Adrenal gland (tissue), 12 donors: ENCODE data around the gene HSP90B1. TPM values are rescaled to one million over a fixed set of nuclear protein-coding genes. Genes with fewer than 3 reads are reported as not detected.

Experiments used
- DNase-seq, 7 donors: peaks; one replicate each; pipeline ENCODE4 v3.0.0-alpha.2; 2019 to 2020
- H3K27ac ChIP-seq, 5 donors: fragments of 200-600 bp; sonication (generic) in 4 of 5; 1 replicate in 3 of 5; 2 replicates in 2 of 5; pipeline versions ENCODE4 v1.5.1 to v1.8.0; 2016 to 2020; ENCODE audit warnings: mild to moderate bottlenecking in 1 of 5
- H3K27me3 ChIP-seq: fragments of 200-600 bp; 2 replicates; pipeline ENCODE4 v1.8.0; 2021
- H3K36me3 ChIP-seq, 2 donors: fragments of 200-600 bp; replicated peaks in 1 of 2; 1 replicate in 1 of 2; 2 replicates in 1 of 2; pipeline versions ENCODE4 v1.5.1 to v1.8.0; 2018 to 2022
- H3K4me1 ChIP-seq, 2 donors: fragments of 200-600 bp; replicated peaks in 1 of 2; 1 replicate in 1 of 2; 2 replicates in 1 of 2; pipeline versions ENCODE4 v1.5.1 to v1.8.0; 2018 to 2021
- H3K4me3 ChIP-seq, 4 donors: fragments of 200-600 bp; sonication (generic) in 3 of 4; one replicate each; pipeline ENCODE4 v1.5.1; 2016 to 2018
- H3K9me3 ChIP-seq, 3 donors: fragments of 200-600 bp; sonication (generic) in 1 of 3; replicated peaks in 1 of 3; 1 replicate in 2 of 3; 2 replicates in 1 of 3; pipeline versions ENCODE4 v1.5.1 to v1.8.0; 2016 to 2021
- CTCF ChIP-seq, 6 experiments: fragments of 450-650 bp in 4 of 6; fragments of 200-600 bp in 2 of 6; sonication (generic) in 1 of 6; IDR thresholded peaks; 1 replicate in 5 of 6; 2 replicates in 1 of 6; pipeline versions ENCODE4 v1.5.1 to v1.8.0; 2016 to 2021; ENCODE audit warnings: antibody characterized with exemption in 6 of 6, mild to moderate bottlenecking in 2 of 6, moderate library complexity in 1 of 6
- POLR2A ChIP-seq, 2 donors: fragments of 450-650 bp; IDR thresholded peaks; one replicate each; pipeline ENCODE4 v1.6.1; 2017; ENCODE audit warnings: antibody characterized with exemption in 2 of 2, mild to moderate bottlenecking in 2 of 2, moderate library complexity in 1 of 2
- WGBS, 4 donors: extraction: QIAGEN DNeasy Blood & Tissue Kit in 2 of 4; methylation state at CpG; one replicate each; pipeline versions ENCODE4 v1.1.5 to v1.1.7; 2013 to 2017; 5-methylcytosine and 5-hydroxymethylcytosine counted together
- intact Hi-C, 2 donors: fragments of 100-400 bp; cut with DNase I; formaldehyde crosslinking; loops; one replicate each; pipeline versions ENCODE4 v1.14.1 to v1.15.0; 2022 to 2023
- polyA plus RNA-seq, 3 donors: library from polyadenylated mRNA; stranded (reverse); fragments of 200-250 nt in 2 of 3; fragments of 350-450 nt in 1 of 3; fragmentation: Illumina TruSeq in 1 of 3; extraction: RNeasy Lipid Tissue Mini Kit (QIAGEN cat#74804) in 1 of 3; gene quantifications; one replicate each; pipeline ENCODE4 v1.2.3, GENCODE V29; 2013 to 2014
- total RNA-seq, 9 donors: library from RNA; depleted of rRNA in 4 of 9; stranded (reverse); fragments of >200 nt in 4 of 9; fragments of 120-200 nt in 1 of 9; fragmentation: NEBNext Ultra II Directional in 1 of 9; extraction: Animal tissue kit (Norgen Biotek cat#: 25700) in 1 of 9; gene quantifications; one replicate each; pipeline versions ENCODE4 v1.1.0 to v1.2.4, GENCODE V29; 2013 to 2023
- donor health status: healthy with polysubstance abuse.
- donor health status: Bipolar disorder and iron deficiency.
- donor health status: DM: yes; HTN: yes; CAD: no.
- donor health status: DM: no; HTN: no; CAD: no.
- donor health status: DM: no; HTN: no; CAD: no.
- donor health status: DM: yes; HTN: yes; CAD: no.

HSP90B1 gene
- total and polyA plus RNA-seq, 12 donors = 241 to 1,629 (median 530) TPM

GRCh38 chr12:103929046-103929783, 995 bp upstream of the HSP90B1 start:
- intact Hi-C loops = loop anchor here in 1 of 2 donors (10.0 kb wide), 1 partner anchor 54 kb away; no protein-coding TSS in a partner anchor
- H3K27me3 ChIP-seq = no peaks in the 10 kb centered on the region
- WGBS, 4 donors = 0 to 1% (median 0%) methylated on average over 19 to 37 of the region's 37 CpGs
- peak overlapping the region in 3 of 4 donors; percentile 25 to 89 (median 49) for H3K4me3 ChIP-seq
- H3K36me3 ChIP-seq = peaks cover 0 to 20% of the 10 kb centered on the region in 2 donors
- H3K27ac ChIP-seq = peak overlapping the region; percentile 72 to 98 (median 92)
- TF ChIP-seq CTCF (IDR thresholded peaks at IDR 0.05) = no peak
- peak; percentile 66 to 75 for TF ChIP-seq POLR2A (IDR thresholded peaks at IDR 0.05)
- no peaks in the 10 kb centered on the region for H3K9me3 ChIP-seq
- peak; percentile 84 to 95 (median 92) for DNase-seq
- H3K4me1 ChIP-seq = peaks cover 19 to 25% of the 10 kb centered on the region in 2 donors

GRCh38 chr12:103929784-103930033, 501 bp upstream of the HSP90B1 start:
- Histone ChIP-seq H3K36me3 (peaks cover 0 to 25% of the 10 kb centered on the region in 2 donors), H3K27ac (peak overlapping the region; percentile 72 to 98 (median 92)), H3K4me1 (peaks cover 19 to 30% of the 10 kb centered on the region in 2 donors), H3K9me3 (no peaks in the 10 kb centered on the region), H3K27me3 (no peaks in the 10 kb centered on the region), H3K4me3 (peak overlapping the region in 2 of 4 donors; percentile 49 to 89)
- intact Hi-C loops = loop anchor here in 1 of 2 donors (10.0 kb wide), 1 partner anchor 55 kb away; no protein-coding TSS in a partner anchor
- DNase-seq = no peak
- no peak for TF ChIP-seq POLR2A (IDR thresholded peaks at IDR 0.05)
- no peak for TF ChIP-seq CTCF (IDR thresholded peaks at IDR 0.05)
- 0 to 1% (median 0%) methylated on average over 18 of the region's 18 CpGs; no CpG with 5 or more reads in 1 of the 4 donors for WGBS, 4 donors

DNA sequence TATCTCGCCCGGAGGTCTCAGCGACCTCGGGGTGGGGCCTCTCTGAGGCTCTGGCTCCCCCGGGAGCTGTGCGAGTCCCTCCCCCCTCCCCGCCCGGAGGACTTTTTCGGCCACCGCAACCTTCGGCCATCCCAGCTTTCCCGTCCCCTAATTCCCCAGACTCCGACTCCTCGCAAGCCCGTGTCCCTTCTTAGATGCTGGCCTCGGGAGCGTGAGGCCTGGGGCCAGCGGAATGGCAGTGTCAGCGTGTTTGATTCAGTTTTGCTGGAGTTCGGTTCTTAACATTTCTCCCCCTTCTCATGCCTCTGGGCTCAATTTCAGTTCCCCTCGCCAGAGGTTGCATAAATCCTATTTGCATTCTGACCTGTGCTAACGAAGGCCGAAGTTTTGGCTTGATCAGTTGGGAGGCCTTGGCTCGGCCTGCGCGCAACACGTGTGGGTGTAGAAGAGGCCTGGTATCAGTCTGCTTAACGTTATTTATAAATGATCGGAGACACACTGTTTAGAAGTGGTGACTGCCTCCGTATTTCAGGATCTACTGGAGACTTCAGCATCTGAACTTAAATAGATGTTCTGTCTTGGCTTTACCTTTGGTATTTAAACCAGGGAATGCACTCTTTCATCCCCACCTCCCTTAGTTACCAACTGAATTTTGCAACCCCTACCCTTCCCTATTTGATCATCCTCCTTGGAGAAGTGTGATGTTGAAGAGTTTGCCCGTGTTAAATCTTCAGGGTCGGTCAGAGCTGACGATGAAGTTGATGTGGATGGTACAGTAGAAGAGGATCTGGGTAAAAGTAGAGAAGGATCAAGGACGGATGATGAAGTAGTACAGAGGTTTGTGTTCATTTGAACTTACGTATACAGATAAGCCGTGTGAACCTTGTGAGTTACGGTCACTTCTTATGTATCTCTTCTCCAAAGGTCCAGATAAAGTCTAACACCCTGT, 851 bp downstream of the HSP90B1 start:
- TF ChIP-seq POLR2A (IDR thresholded peaks at IDR 0.05) (peak in 1 of 2 donors; percentile 31), CTCF (IDR thresholded peaks at IDR 0.05) (no peak)
- intact Hi-C loops = no loop called here
- 1 to 2% (median 1%) methylated on average over 24 to 37 of the region's 37 CpGs for WGBS, 4 donors

GRCh38 chr12:103933237-103933636, 3.0 kb downstream of the HSP90B1 start:
- H3K4me1 ChIP-seq = peaks cover 26 to 54% of the 10 kb centered on the region in 2 donors
- peaks cover 0 to 60% of the 10 kb centered on the region in 2 donors for H3K36me3 ChIP-seq
- WGBS, 4 donors = 78 to 100% (median 82%) methylated on average over 1 to 2 of the region's 2 CpGs

More for the DNA sequence above, 851 bp downstream of the HSP90B1 start:
- Histone ChIP-seq H3K9me3 (no peaks in the 10 kb centered on the region), H3K4me1 (peaks cover 24 to 44% of the 10 kb centered on the region in 2 donors), H3K27me3 (no peaks in the 10 kb centered on the region), H3K4me3 (peak overlapping the region; percentile 18 to 89 (median 65)), H3K27ac (peak overlapping the region; percentile 90 to 96 (median 93)), H3K36me3 (peaks cover 0 to 38% of the 10 kb centered on the region in 2 donors)
- peak; percentile 50 to 88 (median 80) for DNase-seq

More at GRCh38 chr12:103933237-103933636, 3.0 kb downstream of the HSP90B1 start:
- peak overlapping the region in 1 of 4 donors; percentile 89 for H3K4me3 ChIP-seq
- no peak for TF ChIP-seq POLR2A (IDR thresholded peaks at IDR 0.05)
- no peak for TF ChIP-seq CTCF (IDR thresholded peaks at IDR 0.05)
- intact Hi-C loops = no loop called here
- no peak for DNase-seq
- no peaks in the 10 kb centered on the region for H3K27me3 ChIP-seq
- peak overlapping the region in 2 of 5 donors; percentile 24 to 93 for H3K27ac ChIP-seq
- no peaks in the 10 kb centered on the region for H3K9me3 ChIP-seq
